B cell (primary cell): Measurements from ENCODE around the gene EHD2.

Experiments used
- EZH2 ChIP-seq: IDR thresholded peaks from 2 replicates; pipeline ENCODE4 v1.6.1; 2012; ENCODE audit warnings: borderline replicate concordance, low read depth, mild to moderate bottlenecking, moderate library complexity, low read length; ENCODE audit not compliant: insufficient read depth, poor library complexity, severe bottlenecking
- TF ChIP-seq, protein P1 (sequence below): fragments of 200-600 bp; IDR thresholded peaks from one replicate; pipeline ENCODE4 v1.8.0; 2022; ENCODE audit warnings: antibody characterized with exemption, mild to moderate bottlenecking

DNA sequence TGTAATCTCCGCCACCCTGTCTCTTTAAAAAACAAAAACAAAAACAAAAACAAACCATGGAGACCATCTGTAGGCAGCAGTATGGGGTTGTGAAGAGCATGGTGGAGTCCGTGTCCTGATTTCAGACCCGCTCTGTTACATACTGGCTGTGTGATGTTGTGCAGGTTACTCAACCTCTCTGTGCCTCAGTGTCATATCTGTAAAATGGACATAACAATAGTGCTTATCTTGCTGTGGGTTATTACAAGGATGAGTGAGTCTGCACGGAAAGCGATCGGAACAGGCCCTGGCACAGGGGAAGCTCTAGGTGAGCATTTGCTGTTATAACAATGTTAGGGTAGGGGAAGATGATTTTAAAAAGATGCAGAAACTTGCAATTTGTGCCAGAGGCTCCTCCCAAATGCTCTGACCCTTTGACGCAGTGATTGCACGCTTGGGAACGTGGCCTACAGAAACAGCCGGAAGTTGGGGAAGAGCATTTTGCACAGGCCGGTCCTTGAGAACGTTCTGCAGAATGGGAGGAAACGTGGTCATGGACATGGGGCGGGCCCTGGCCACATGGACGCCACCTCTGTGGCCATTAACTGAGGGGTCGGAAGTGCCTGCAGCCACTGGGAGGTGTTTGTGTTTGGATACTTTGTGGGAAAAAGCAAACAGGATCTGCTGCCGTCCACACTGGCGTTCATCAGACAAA is 49.5 kb downstream of the EHD2 start:
- TF ChIP-seq, protein P1, sequence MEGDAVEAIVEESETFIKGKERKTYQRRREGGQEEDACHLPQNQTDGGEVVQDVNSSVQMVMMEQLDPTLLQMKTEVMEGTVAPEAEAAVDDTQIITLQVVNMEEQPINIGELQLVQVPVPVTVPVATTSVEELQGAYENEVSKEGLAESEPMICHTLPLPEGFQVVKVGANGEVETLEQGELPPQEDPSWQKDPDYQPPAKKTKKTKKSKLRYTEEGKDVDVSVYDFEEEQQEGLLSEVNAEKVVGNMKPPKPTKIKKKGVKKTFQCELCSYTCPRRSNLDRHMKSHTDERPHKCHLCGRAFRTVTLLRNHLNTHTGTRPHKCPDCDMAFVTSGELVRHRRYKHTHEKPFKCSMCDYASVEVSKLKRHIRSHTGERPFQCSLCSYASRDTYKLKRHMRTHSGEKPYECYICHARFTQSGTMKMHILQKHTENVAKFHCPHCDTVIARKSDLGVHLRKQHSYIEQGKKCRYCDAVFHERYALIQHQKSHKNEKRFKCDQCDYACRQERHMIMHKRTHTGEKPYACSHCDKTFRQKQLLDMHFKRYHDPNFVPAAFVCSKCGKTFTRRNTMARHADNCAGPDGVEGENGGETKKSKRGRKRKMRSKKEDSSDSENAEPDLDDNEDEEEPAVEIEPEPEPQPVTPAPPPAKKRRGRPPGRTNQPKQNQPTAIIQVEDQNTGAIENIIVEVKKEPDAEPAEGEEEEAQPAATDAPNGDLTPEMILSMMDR, result no peak
- TF ChIP-seq EZH2, result no peak
